Mononuclear cell (primary cell): ENCODE results near the gene TPRG1. TPM values are rescaled to one million over a fixed set of nuclear protein-coding genes. Genes with fewer than 3 reads are reported as not detected.

ENCODE experiments used
- H3K27me3 ChIP-seq: 2 replicates; pipeline ENCODE4 v1.6.0; 2011; ENCODE audit warnings: low read length, control low read depth; ENCODE audit not compliant: insufficient read depth
- H3K4me1 ChIP-seq: 2 replicates; pipeline ENCODE4 v1.5.1; 2011; ENCODE audit warnings: mild to moderate bottlenecking, low read length, control low read depth; ENCODE audit not compliant: insufficient read depth
- H3K4me3 ChIP-seq: 2 replicates; pipeline ENCODE4 v1.5.1; 2011; ENCODE audit warnings: mild to moderate bottlenecking, low read length, moderate library complexity
- H3K9me3 ChIP-seq: 2 replicates; pipeline ENCODE4 v1.5.1; 2011; ENCODE audit warnings: low read depth, mild to moderate bottlenecking, control low read depth, low read length
- total RNA-seq: library from RNA; depleted of rRNA; stranded (reverse); fragments of >200 nt; gene quantifications from one replicate; pipeline ENCODE4 v1.2.3, GENCODE V29; 2012

Gene TPRG1, protein sequence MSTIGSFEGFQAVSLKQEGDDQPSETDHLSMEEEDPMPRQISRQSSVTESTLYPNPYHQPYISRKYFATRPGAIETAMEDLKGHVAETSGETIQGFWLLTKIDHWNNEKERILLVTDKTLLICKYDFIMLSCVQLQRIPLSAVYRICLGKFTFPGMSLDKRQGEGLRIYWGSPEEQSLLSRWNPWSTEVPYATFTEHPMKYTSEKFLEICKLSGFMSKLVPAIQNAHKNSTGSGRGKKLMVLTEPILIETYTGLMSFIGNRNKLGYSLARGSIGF
- total RNA-seq = 2.4 TPM

DNA sequence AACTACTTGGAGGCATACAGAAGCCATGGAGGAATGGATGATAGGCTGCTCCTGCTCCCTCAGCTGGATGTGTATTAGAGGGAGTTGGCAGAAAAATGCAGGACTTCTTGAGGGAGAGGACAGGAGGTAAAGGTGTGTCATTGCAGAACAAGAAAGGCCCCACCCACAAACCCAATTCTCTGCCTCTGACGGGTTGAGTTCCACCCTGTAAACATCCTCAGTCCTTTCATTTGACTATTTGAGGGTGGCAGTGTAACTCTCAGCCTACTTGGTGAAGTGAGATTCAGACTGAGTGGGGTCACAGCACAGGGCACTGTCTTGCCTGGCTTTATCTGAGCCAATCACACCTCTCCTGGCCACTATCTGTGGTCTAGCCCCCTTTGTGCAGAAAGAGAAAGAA lies at the start of gene TPRG1:
TPRG1 (plus strand) TSS at position 265 of the 400 bp plus-strand sequence. CDS start 35,414 bp downstream, outside the sequence.
- Histone ChIP-seq H3K9me3 (no peaks in the 10 kb centered on the region), H3K27me3 (no peaks in the 10 kb centered on the region), H3K4me1 (no peaks in the 10 kb centered on the region), H3K4me3 (no peak within 1 kb of the TSS)

GRCh38 chr3:189122110-189122509 lies 49.7 kb upstream of the TPRG1 start:
- H3K4me3 ChIP-seq = no peak overlapping the region
- no peaks in the 10 kb centered on the region for H3K9me3 ChIP-seq
- H3K4me1 ChIP-seq = no peaks in the 10 kb centered on the region
- H3K27me3 ChIP-seq = no peaks in the 10 kb centered on the region

- Histone ChIP-seq H3K27me3 (no peaks in the 10 kb centered on the region), H3K9me3 (no peaks in the 10 kb centered on the region), H3K4me3 (no peak overlapping the region), H3K4me1 (no peaks in the 10 kb centered on the region)
Observed at GRCh38 chr3:189122526-189123205, 49.1 kb upstream of the TPRG1 start.

DNA sequence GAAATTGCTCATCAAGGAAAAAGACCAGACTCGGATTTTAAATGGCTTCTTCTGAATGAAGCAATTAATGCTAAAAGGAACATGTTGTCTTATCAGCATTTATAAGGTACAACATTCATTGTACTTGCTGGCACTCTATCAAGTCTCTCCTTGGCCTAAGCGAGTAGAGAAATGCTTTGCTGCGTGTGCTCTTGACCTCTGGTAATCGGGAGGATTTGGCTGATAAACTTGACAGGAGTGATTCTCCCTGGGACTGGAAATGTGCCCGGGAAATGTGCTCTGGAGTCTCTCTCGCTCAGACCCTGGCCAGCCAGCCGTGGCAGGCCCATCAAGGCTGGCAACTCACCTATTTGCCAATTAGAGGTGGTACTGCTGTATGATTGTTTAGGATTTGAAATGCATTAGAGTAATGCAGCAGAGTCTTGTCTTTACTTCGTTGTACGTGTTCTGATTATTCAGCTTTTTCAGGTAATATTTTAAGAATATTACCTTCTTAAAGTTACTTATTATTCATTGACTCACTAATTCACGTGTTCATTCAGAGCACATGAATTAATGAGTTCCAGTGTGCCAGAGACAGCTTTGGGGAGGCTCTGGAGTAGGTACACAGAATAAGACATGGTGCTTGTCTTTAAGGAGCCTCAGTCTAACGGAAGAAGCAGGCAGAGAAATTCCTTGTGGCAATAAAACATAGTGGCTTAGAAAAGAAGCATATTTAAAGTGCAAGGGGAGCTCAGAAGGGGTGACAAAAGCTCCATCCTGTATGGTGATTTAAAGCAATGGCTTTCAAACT lies 48.0 kb upstream of the TPRG1 start:
- Histone ChIP-seq H3K9me3 (no peaks in the 10 kb centered on the region), H3K4me1 (no peaks in the 10 kb centered on the region), H3K4me3 (no peak overlapping the region), H3K27me3 (no peaks in the 10 kb centered on the region)

DNA sequence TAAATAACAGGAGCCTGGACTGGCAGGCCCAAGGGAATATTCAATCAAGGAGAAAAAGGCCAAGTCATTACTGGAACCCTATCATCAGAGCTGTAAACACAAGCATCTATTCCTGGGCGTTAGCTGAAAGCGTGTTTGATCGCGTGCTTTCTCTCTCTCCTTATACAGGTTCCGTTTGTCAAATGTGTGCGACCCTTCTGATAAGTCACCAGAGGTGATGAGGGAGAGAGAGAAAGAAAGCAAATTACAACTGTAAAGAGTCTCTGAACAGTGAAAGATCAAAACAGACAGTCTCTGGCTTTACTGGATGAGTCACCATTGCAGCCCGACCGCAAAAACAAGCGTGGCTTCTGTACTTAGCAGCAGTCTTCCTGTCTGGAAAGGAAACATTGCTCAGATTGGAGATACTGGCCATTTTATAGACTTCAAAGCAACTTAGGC lies 39.5 kb upstream of the TPRG1 start:
- Histone ChIP-seq H3K4me1 (peaks cover 22% of the 10 kb centered on the region), H3K4me3 (no peak overlapping the region), H3K9me3 (no peaks in the 10 kb centered on the region), H3K27me3 (no peaks in the 10 kb centered on the region)

DNA sequence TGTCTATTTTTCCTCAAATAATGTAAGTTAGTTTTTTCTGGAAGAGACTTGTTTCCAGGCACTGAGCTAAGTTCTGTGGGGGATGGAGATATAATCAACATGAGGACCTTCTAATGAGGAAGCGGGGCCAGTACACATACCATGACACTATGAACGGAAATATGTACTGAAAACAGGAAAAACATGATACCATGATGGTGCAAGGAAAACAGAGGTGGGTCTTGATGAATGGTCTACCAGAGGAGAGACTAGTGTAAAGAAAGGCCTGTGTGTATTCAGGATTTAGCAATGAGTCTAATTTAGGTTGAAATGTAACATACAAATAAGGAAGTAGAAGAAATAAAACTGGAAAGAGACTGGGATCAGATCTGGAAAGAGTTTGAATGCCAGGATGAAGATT lies 38.9 kb upstream of the TPRG1 start:
- no peaks in the 10 kb centered on the region for H3K27me3 ChIP-seq
- H3K4me1 ChIP-seq = peaks cover 22% of the 10 kb centered on the region
- H3K9me3 ChIP-seq = no peaks in the 10 kb centered on the region
- no peak overlapping the region for H3K4me3 ChIP-seq

DNA sequence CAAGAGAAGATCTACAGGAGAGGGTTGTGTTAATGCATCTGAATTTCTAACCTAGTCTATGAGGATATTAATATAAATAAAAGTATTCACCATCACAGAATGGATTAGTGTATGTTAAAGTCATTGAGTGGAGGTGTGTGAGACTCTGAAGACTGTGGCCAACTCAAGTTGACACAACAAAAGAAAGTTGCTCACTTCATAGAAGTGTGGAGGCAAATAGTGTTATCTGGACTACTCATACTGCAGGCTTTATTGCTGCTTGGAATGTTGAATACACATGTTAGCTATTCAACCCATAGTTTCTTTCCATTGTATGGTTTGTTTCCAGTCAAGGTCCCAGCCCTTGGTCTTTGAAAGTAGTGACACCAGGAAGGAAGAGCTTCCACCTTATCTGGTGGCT lies 38.0 kb upstream of the TPRG1 start:
- Histone ChIP-seq H3K4me1 (peaks cover 22% of the 10 kb centered on the region), H3K9me3 (no peaks in the 10 kb centered on the region), H3K4me3 (no peak overlapping the region), H3K27me3 (no peaks in the 10 kb centered on the region)

- Histone ChIP-seq H3K9me3 (no peaks in the 10 kb centered on the region), H3K27me3 (no peaks in the 10 kb centered on the region), H3K4me3 (no peak overlapping the region), H3K4me1 (peaks cover 12% of the 10 kb centered on the region)
Observed at GRCh38 chr3:189137416-189137815, 34.4 kb upstream of the TPRG1 start.

- Histone ChIP-seq H3K4me3 (no peak overlapping the region), H3K4me1 (peaks cover 9% of the 10 kb centered on the region)
Observed at GRCh38 chr3:189138901-189139610, 32.7 kb upstream of the TPRG1 start.

DNA sequence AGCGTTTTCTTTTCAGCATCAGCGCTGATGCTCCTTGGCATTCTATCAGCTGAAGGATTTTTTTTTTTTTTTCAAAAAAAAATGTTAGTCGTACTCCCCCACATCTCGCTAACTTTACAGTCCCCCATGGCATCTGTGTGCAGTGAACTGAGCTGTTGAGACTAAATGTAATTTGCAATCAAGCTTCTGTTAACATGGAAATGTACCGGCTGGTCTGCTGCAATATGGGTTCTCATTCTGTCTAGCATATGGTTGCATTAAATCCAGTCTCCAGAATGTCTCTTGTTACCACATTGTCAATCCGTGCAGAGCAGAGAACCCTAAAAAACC lies 32.2 kb upstream of the TPRG1 start:
- no peak overlapping the region for H3K4me3 ChIP-seq
- no peaks in the 10 kb centered on the region for H3K9me3 ChIP-seq
- H3K27me3 ChIP-seq = no peaks in the 10 kb centered on the region

More at GRCh38 chr3:189138901-189139610, 32.7 kb upstream of the TPRG1 start:
- Histone ChIP-seq H3K9me3 (no peaks in the 10 kb centered on the region), H3K27me3 (no peaks in the 10 kb centered on the region)

DNA sequence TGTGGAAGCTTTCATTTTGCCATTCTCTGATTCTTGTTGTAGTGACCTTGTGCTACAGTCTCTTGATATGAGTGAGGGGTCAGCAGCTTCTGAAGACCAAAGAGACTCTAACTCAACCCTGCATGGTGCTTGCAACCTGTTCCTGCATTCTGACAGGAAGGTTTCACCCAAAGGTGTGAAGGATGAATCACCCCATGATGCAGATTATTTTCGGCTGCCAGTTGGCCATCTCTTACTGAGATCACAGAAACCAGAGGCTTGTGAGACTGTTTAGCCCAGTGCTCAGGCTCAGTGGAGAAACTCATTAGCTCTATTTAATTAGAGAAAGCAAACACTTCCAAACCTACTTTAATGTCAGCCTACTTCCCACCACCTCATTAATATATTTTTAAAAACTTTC lies 29.2 kb upstream of the TPRG1 start:
- no peaks in the 10 kb centered on the region for H3K27me3 ChIP-seq
- H3K4me1 ChIP-seq = peaks cover 23% of the 10 kb centered on the region
- H3K9me3 ChIP-seq = no peaks in the 10 kb centered on the region
- no peak overlapping the region for H3K4me3 ChIP-seq

More for the DNA sequence above, 32.2 kb upstream of the TPRG1 start:
- peaks cover 14% of the 10 kb centered on the region for H3K4me1 ChIP-seq

- no peaks in the 10 kb centered on the region for H3K9me3 ChIP-seq
- no peaks in the 10 kb centered on the region for H3K27me3 ChIP-seq
- no peak overlapping the region for H3K4me3 ChIP-seq
- peaks cover 27% of the 10 kb centered on the region for H3K4me1 ChIP-seq
Observed at GRCh38 chr3:189143321-189143720, 28.4 kb upstream of the TPRG1 start.

- H3K9me3 ChIP-seq = no peaks in the 10 kb centered on the region
- no peak overlapping the region for H3K4me3 ChIP-seq
- H3K4me1 ChIP-seq = peaks cover 27% of the 10 kb centered on the region
- H3K27me3 ChIP-seq = no peaks in the 10 kb centered on the region
Observed at GRCh38 chr3:189143771-189144170, 28.0 kb upstream of the TPRG1 start.

DNA sequence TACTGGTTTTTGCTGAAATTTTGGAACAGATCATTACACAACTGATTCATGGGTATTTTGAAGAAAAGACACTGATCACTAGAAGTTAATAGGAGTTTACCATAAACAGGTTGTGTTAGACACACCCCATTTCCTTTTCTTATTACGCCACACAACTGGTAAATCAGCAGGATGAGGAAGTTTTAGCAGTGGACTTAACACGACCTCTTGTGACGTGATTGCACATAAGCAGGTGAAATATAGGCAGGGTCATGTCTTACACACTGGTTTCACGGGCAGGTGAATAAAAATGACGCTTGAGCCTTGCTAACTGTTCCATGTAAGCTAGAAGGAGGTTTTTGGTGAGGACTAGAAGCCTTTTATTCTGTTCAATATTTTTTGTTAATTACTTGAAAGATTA lies 27.1 kb upstream of the TPRG1 start:
- H3K4me3 ChIP-seq = no peak overlapping the region
- H3K9me3 ChIP-seq = no peaks in the 10 kb centered on the region
- H3K4me1 ChIP-seq = peaks cover 27% of the 10 kb centered on the region
- no peaks in the 10 kb centered on the region for H3K27me3 ChIP-seq

DNA sequence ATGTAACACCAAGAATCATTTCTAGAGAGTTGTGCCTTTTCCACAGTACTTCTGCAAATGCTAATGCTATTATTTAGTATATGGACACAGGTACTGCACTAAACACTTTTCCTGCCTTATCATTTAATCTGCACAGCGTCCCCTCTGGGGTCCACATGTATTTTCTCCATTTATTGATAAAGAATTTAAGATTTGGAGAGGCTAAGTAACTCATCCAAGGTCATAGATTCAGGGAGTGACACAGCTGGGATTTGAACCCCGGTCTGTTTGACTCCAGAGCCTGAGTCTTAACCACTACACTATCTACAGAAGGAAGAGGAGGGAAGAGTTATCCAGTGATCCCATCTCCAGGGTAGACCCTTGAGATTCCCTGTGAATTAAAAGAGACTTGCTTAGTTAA lies 24.9 kb upstream of the TPRG1 start:
- Histone ChIP-seq H3K4me1 (peaks cover 27% of the 10 kb centered on the region), H3K9me3 (no peaks in the 10 kb centered on the region), H3K27me3 (no peaks in the 10 kb centered on the region), H3K4me3 (no peak overlapping the region)
